Medulla oblongata (tissue), 1 donor: ENCODE results near the gene TRAF3IP3.
"Not testable (repeated sequence)": the region's sequence is repeated elsewhere in the genome, so short reads cannot be mapped to it uniquely, and the experiment has no call there.

ENCODE experiments used
- DNase-seq: peaks from one replicate; pipeline ENCODE4 v3.0.0-alpha.2; 2015; ENCODE audit errors: extremely low spot score

The TRAF3IP3 gene

GRCh38 chr1:209768354-209768774 lies 12.5 kb downstream of the TRAF3IP3 start:
- DNase-seq, result no peak

- DNase-seq, result peak; percentile 50
These were observed 13.5 kb downstream of the TRAF3IP3 start for GRCh38 chr1:209769171-209769904.

GRCh38 chr1:209769971-209770370 lies 14.1 kb downstream of the TRAF3IP3 start:
- no peak for DNase-seq

- no peak for DNase-seq
These were observed 15.0 kb downstream of the TRAF3IP3 start for GRCh38 chr1:209770636-209771415.

GRCh38 chr1:209772126-209772525 lies 16.3 kb downstream of the TRAF3IP3 start:
- no peak for DNase-seq

GRCh38 chr1:209774592-209774991 lies 18.7 kb downstream of the TRAF3IP3 start:
- DNase-seq, result no peak

- no peak for DNase-seq
These were observed 19.8 kb downstream of the TRAF3IP3 start for GRCh38 chr1:209775678-209776077.

GRCh38 chr1:209777587-209777986 lies 21.7 kb downstream of the TRAF3IP3 start:
- no peak for DNase-seq

- no peak for DNase-seq
These were observed 22.2 kb downstream of the TRAF3IP3 start for GRCh38 chr1:209778102-209778501.

GRCh38 chr1:209780268-209780667 lies 24.4 kb downstream of the TRAF3IP3 start:
- DNase-seq, result no peak

- DNase-seq, result no peak
These were observed 27.5 kb downstream of the TRAF3IP3 start for GRCh38 chr1:209783386-209783785.

GRCh38 chr1:209784265-209785169 lies 28.7 kb downstream of the TRAF3IP3 start, which contains the start of gene C1orf74:
C1orf74 (minus strand) TSS chr1:209784559; CDS start chr1:209783634, 925 bp downstream.
- DNase-seq, result peak; percentile 99

- DNase-seq, result no peak
These were observed 29.7 kb downstream of the TRAF3IP3 start for GRCh38 chr1:209785592-209785991.

GRCh38 chr1:209786146-209786545 lies 30.3 kb downstream of the TRAF3IP3 start:
- DNase-seq, result no peak

- DNase-seq, result no peak
These were observed 31.7 kb downstream of the TRAF3IP3 start for GRCh38 chr1:209787551-209787950.

- DNase-seq, result no peak
These were observed 33.4 kb downstream of the TRAF3IP3 start for GRCh38 chr1:209789245-209789644.

GRCh38 chr1:209790286-209791193 lies 34.7 kb downstream of the TRAF3IP3 start:
- no peak for DNase-seq

- DNase-seq, result no peak
These were observed 36.1 kb downstream of the TRAF3IP3 start for GRCh38 chr1:209791920-209792319.

GRCh38 chr1:209793711-209794110 lies 37.9 kb downstream of the TRAF3IP3 start:
- DNase-seq, result not testable (repeated sequence)

- no peak for DNase-seq
These were observed 42.3 kb downstream of the TRAF3IP3 start for GRCh38 chr1:209797978-209798639.
